H1 (cell line): Measurements from ENCODE around the gene DGUOK. TPM values are rescaled to one million over a fixed set of nuclear protein-coding genes. Genes with fewer than 3 reads are reported as not detected.

Experiments
- HDAC2 ChIP-seq, 2 experiments: fragments of 300-600 bp in 1 of 2; sonication (generic) in 1 of 2; IDR thresholded peaks; 2 replicates each; pipeline ENCODE4 v1.6.1; 2011 to 2012; ENCODE audit warnings: low read depth in 2 of 2, low read length in 2 of 2, mild to moderate bottlenecking in 2 of 2, moderate library complexity in 2 of 2, borderline replicate concordance in 1 of 2, inconsistent platforms in 1 of 2
- polyA plus RNA-seq, 7 experiments: library from polyadenylated mRNA; depleted of rRNA in 3 of 7; stranded (reverse) in 5 of 7; unstranded in 2 of 7; fragments of >200 nt in 5 of 7; fragments of 200-250 nt in 2 of 7; gene quantifications; 1 replicate in 5 of 7; 2 replicates in 1 of 7; 4 replicates in 1 of 7; pipeline versions ENCODE4 v1.2.1 to v1.2.3, GENCODE V29; 2011 to 2013; ENCODE audit warnings: missing spikeins in 2 of 7, mixed read lengths in 2 of 7
- total RNA-seq: library from RNA; stranded (reverse); fragmentation: NEBNext Ultra II Directional; extraction: Animal tissue kit (Norgen Biotek cat#: 25700); gene quantifications from 2 replicates; pipeline ENCODE4 v1.2.1, GENCODE V29; 2021

The DGUOK gene
- total and polyA plus RNA-seq, 2 of the 8 experiments (the other 6 are each of a cell fraction or from before 2014, with no cell fraction given), result 110 to 168 TPM

- TF ChIP-seq HDAC2 (IDR thresholded peaks at IDR 0.05; ENCODE audit: borderline replicate concordance in 1 of 2, low read depth in 2 of 2, low read length in 2 of 2), result no peak
These were observed 31.8 kb upstream of the DGUOK start (continued) for GRCh38 chr2:73894877-73895276.
